Epithelial cell of esophagus (primary cell): Measurements from ENCODE around the gene SLC17A8.

ENCODE experiments used
- DNase-seq: peaks from one replicate; pipeline ENCODE4 v3.0.0; 2010; ENCODE audit warnings: low read depth
- H3K4me3 ChIP-seq: 2 replicates; pipeline ENCODE4 v1.5.1; 2011; ENCODE audit warnings: mild to moderate bottlenecking, low read length, control low read depth
- CTCF ChIP-seq: IDR thresholded peaks from 2 replicates; pipeline ENCODE4 v1.5.1; 2011; ENCODE audit warnings: low read depth, mild to moderate bottlenecking, low read length, control low read depth, inconsistent platforms; ENCODE audit not compliant: insufficient read depth; ENCODE audit errors: missing control alignments

SLC17A8 gene

GRCh38 chr12:100399095-100399494 is 42.2 kb downstream of the SLC17A8 start:
- no peak overlapping the region for H3K4me3 ChIP-seq
- TF ChIP-seq CTCF = no peak
- DNase-seq = no peak

GRCh38 chr12:100401660-100402059 is 44.8 kb downstream of the SLC17A8 start:
- no peak for TF ChIP-seq CTCF
- no peak overlapping the region for H3K4me3 ChIP-seq
- peak; percentile 54 for DNase-seq

GRCh38 chr12:100402763-100403162 is 45.9 kb downstream of the SLC17A8 start:
- no peak for DNase-seq
- no peak overlapping the region for H3K4me3 ChIP-seq
- no peak for TF ChIP-seq CTCF

- H3K4me3 ChIP-seq = no peak overlapping the region
- DNase-seq = peak; percentile 48
- no peak for TF ChIP-seq CTCF
These were observed 46.6 kb downstream of the SLC17A8 start for GRCh38 chr12:100403446-100403845.

- TF ChIP-seq CTCF = peak; percentile 54
- DNase-seq = peak; percentile 54
- H3K4me3 ChIP-seq = no peak overlapping the region
These were observed 48.0 kb downstream of the SLC17A8 start for GRCh38 chr12:100404769-100405407.

GRCh38 chr12:100413001-100413400 is 56.1 kb downstream of the SLC17A8 start:
- no peak overlapping the region for H3K4me3 ChIP-seq
- no peak for TF ChIP-seq CTCF
- DNase-seq = no peak

GRCh38 chr12:100414739-100415138 is 57.9 kb downstream of the SLC17A8 start:
- TF ChIP-seq CTCF = no peak
- H3K4me3 ChIP-seq = no peak overlapping the region
- DNase-seq = no peak
